GM21367 (cell line): Measurements from ENCODE around the gene APBA1.
"Not testable (repeated sequence)": the region's sequence is repeated elsewhere in the genome, so short reads cannot be mapped to it uniquely, and the experiment has no call there.

ENCODE experiments used
- ATAC-seq: cut with Tn5 transposase; IDR thresholded peaks from one replicate; pipeline ENCODE4 v1.9.1; 2021; ENCODE audit not compliant: unreplicated experiment

The APBA1 gene

GRCh38 chr9:69420611-69421270 lies 251.4 kb downstream of the APBA1 start:
- no peak for ATAC-seq

GRCh38 chr9:69412741-69413150 lies 259.4 kb downstream of the APBA1 start:
- no peak for ATAC-seq

GRCh38 chr9:69411931-69412740 lies 260.0 kb downstream of the APBA1 start:
- ATAC-seq = no peak

- no peak for ATAC-seq
These were observed 260.9 kb downstream of the APBA1 start for GRCh38 chr9:69411246-69411645.

- ATAC-seq = not testable (repeated sequence)
These were observed 262.2 kb downstream of the APBA1 start for GRCh38 chr9:69409936-69410335.

GRCh38 chr9:69400470-69400869 lies 271.7 kb downstream of the APBA1 start:
- ATAC-seq = no peak

- ATAC-seq = no peak
These were observed 274.6 kb downstream of the APBA1 start for GRCh38 chr9:69397384-69398214.

- no peak for ATAC-seq
These were observed 275.4 kb downstream of the APBA1 start for GRCh38 chr9:69396759-69397158.

GRCh38 chr9:69395718-69396117 lies 276.5 kb downstream of the APBA1 start:
- no peak for ATAC-seq

GRCh38 chr9:69393425-69393824 lies 278.7 kb downstream of the APBA1 start:
- no peak for ATAC-seq

- ATAC-seq = no peak
These were observed 279.3 kb downstream of the APBA1 start for GRCh38 chr9:69392826-69393225.

- no peak for ATAC-seq
These were observed 280.2 kb downstream of the APBA1 start for GRCh38 chr9:69391946-69392345.

- ATAC-seq = no peak
These were observed 280.7 kb downstream of the APBA1 start for GRCh38 chr9:69391487-69391886.

- no peak for ATAC-seq
These were observed 282.7 kb downstream of the APBA1 start for GRCh38 chr9:69389437-69389995.

- ATAC-seq = no peak
These were observed 283.6 kb downstream of the APBA1 start for GRCh38 chr9:69388596-69388995.

- ATAC-seq = no peak
These were observed 285.5 kb downstream of the APBA1 start for GRCh38 chr9:69386651-69387050.

- ATAC-seq = no peak
These were observed 286.6 kb downstream of the APBA1 start for GRCh38 chr9:69385581-69386033.

- no peak for ATAC-seq
These were observed 290.0 kb downstream of the APBA1 start for GRCh38 chr9:69382135-69382534.

GRCh38 chr9:69380811-69381210 lies 291.4 kb downstream of the APBA1 start:
- no peak for ATAC-seq

GRCh38 chr9:69380301-69380700 lies 291.9 kb downstream of the APBA1 start:
- ATAC-seq = no peak
